ENCODE results near the gene CALCOCO2.

DNA sequence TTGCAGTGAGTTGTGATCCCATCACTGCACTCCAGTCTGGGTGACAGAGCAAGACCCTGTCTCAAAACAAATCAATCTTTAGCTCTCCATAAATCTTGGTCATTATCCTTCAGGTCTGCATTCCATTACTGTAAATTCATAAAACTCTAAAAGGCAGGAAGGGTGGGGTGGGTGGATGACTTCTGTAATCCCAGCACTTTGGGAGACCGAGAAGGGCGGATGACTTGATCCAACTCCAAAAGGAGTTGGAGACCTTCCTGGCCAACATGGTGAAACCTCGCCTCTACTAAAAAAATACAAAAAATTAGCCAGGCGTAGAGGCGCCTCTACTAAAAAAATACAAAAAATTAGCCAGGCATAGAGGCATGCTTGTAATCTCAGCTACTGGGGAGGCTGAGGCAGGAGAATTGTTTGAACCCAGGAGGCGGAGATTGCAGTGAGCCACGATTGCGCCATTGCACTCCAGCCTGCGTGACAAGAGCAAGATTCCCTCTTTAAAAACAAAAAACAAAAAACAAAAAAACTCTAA is 75.2 kb downstream of the CALCOCO2 start:
- TF ChIP-seq, protein P1, sequence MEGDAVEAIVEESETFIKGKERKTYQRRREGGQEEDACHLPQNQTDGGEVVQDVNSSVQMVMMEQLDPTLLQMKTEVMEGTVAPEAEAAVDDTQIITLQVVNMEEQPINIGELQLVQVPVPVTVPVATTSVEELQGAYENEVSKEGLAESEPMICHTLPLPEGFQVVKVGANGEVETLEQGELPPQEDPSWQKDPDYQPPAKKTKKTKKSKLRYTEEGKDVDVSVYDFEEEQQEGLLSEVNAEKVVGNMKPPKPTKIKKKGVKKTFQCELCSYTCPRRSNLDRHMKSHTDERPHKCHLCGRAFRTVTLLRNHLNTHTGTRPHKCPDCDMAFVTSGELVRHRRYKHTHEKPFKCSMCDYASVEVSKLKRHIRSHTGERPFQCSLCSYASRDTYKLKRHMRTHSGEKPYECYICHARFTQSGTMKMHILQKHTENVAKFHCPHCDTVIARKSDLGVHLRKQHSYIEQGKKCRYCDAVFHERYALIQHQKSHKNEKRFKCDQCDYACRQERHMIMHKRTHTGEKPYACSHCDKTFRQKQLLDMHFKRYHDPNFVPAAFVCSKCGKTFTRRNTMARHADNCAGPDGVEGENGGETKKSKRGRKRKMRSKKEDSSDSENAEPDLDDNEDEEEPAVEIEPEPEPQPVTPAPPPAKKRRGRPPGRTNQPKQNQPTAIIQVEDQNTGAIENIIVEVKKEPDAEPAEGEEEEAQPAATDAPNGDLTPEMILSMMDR (IDR thresholded peaks at IDR 0.05; ENCODE audit: low read depth, low read length, poor library complexity, severe bottlenecking), result no peak
- TF ChIP-seq EZH2phosphoT487 (IDR thresholded peaks at IDR 0.05; ENCODE audit: borderline replicate concordance, low read length), result no peak
